ENCODE data around the gene PUM2.
A peak's percentile ranks its signal among the peaks of the same experiment; 100 is the strongest.
"Not testable (repeated sequence)": the region's sequence is repeated elsewhere in the genome, so short reads cannot be mapped to it uniquely, and the experiment has no call there.

The PUM2 gene

DNA sequence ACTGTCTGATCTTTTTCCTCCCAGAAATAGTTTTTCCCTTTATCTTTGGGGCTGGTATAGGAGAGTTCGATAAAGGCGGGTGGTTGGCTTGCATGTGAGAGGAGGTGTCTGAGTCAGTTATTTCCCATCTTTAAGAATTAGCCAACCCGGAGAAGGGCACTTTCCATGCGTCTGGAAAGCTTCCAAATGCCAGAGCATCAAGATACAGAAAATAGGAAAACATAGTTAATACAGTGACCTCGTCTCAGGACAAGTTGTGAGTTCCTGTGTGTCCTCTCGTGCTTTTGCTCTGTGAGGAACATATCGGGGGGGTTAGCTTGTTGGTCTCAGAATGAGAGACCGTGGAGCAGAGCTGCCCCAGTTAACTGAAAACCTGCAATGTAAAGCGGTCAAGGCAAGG lies 18.7 kb upstream of the PUM2 start:
- no peak for DNase-seq (ENCODE audit: extremely low read depth in 1 of 2, low read depth in 1 of 2)

DNA sequence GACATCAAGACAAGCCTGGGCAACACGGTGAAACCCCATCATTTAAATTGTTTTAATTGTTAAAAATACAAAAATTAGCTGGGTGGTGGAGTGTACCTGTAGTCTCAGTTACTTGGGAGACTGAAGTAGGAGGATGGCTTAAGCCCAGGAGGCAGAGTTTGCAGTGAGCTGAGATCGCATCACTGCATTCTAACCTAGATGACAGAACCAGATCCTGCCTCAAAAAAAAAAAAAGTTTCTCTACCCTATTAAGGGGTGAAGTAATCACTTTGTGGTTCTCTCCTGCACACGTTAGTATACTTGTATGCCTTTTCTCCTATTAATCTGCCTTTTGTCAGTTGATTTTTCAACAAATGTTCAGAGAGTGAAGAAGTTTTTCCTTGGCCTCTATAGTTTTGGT lies 18.1 kb upstream of the PUM2 start:
- no peak for DNase-seq (ENCODE audit: extremely low read depth in 1 of 2, low read depth in 1 of 2)

DNA sequence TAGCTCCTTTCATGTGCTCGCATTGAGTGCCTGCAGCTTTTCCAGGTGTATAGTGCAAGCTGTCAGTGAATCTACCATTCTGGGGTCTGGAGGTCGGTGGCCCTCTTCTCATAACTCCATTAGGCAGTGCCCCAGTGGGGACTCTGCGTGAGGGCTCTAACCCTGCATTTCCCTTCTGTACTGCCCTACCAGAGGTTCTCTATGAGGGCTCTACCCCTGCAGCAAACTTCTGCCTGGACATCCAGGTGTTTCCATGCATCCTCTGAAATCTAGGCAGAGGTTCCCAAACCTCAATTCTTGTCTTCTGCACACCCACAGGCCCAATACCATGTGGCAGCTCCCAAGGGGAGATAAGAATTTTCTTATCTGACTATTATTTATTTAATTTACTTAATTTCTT lies 17.3 kb upstream of the PUM2 start:
- not testable (repeated sequence) for DNase-seq (ENCODE audit: extremely low read depth in 1 of 2, low read depth in 1 of 2)

DNA sequence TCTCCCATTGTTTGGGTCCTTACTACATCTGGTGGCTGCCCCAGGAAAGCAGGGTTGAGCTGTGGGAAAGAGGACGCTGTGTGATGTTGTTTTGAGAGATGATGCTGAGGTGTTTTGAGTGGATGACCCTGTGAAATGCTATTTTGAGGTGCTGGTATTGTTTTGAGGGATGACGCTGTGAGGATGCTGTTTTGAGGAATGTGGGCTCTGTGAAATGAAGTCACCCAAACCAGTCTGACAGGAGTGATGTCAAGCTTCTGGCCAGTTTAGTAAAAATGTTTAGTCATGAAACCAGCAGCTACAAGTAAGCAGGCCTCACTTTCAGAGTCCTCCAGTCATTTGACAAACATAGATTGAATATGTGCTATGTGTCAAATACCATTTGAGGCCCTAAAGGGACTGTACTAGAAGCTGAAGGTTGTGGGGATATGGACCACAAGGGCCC lies 16.1 kb upstream of the PUM2 start:
- DNase-seq (ENCODE audit: extremely low read depth in 1 of 2, low read depth in 1 of 2): no peak

DNA sequence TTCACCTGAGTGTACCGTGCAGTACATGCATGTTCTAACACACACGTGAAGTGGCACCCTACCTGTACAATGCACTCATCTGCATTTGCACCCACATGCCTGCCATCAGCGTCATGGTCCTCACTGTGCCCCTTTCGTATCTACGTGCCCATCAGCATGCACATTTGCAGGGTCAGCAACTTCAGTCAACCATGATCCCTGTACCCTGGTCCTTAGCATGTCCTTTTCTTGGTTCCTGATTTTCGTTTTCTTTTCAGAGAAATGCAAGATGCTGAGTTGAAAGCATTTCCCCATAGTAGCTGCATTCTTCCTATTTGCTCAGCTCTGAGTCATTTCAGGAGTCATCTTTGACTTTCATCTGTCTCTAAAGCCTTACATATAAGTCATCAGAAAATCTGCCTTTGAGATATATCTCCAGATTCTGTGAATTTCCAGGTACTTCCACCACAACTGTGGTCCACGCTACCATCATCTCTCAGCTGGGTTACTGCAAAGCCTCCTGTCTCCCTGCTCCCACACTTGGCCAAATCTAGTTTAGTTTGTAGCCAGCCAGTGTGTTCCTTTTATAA lies 14.7 kb upstream of the PUM2 start:
- no peak for DNase-seq (ENCODE audit: extremely low read depth in 1 of 2, low read depth in 1 of 2)

DNA sequence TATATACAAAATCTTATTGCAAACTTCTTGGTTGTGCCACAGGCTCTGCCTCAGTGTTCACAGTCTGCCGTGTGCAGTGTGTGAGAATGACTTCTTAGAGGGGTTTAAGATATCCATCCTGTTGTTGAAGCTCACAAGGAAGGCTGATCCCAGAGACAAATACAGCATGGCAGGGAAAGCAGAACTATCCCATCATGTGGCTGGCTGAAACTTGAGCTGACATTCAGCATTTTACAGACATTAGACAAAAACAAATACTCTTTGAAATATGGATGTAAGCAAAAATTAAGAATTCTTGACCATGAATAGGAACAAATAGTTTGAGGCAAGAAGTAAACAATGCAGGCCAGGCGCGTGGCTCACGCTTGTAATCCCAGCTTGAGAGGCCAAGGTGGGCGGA lies 12.9 kb upstream of the PUM2 start:
- DNase-seq (ENCODE audit: extremely low read depth in 1 of 2, low read depth in 1 of 2): no peak

DNA sequence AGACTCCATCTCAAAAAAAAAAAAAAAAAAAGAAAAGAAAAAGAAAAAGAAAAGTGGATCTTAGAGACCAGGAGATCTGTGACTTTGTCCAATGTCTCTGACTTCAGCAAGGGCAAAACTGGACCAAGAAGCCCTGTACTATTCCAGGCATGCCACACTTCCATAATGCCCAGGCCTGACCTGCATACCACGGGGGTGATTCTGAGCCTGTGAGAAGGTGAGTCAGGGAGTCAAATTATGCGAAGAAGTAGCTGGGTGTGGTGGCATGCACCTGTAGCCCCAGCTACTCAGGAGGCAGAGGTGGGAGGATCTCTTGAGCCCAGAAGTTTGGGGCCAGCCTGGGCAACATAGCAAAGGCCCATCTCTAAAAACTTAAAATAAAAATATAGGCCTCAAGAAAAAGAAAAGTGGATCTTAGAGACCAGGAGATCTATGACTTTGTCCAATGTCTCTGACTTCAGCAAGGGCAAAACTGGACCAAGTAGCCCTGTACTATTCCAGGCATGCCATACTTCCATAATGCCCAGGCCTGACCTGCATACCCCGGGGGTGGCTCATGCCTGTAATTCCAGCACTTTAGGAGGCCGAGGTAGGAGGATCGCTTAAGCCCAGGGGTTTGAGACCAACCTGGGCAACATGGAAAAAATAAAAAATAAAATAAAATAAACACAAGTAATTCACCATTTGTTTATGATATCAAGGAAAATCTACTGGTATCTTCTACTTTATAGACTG lies 12.2 kb upstream of the PUM2 start:
- no peak for DNase-seq (ENCODE audit: extremely low read depth in 1 of 2, low read depth in 1 of 2)

DNA sequence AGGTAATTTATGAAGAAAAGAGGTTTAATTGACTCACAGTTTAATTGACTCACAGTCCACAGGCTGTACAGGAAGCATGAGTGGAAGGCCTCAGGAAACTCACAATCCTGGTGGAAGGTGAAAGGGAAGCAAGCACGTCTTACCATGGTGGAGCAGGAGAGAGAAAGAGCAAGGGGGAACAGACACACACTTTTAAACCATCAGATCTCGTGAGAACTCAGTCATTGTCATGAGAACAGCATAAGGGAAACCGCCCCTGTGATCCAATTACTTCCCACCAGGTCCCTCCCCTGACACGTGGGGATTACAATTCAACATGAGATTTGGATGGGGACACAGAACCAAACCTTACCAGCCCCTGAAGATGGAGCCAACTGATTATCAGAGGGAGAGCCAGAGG lies 11.2 kb upstream of the PUM2 start:
- no peak for DNase-seq (ENCODE audit: extremely low read depth in 1 of 2, low read depth in 1 of 2)

DNA sequence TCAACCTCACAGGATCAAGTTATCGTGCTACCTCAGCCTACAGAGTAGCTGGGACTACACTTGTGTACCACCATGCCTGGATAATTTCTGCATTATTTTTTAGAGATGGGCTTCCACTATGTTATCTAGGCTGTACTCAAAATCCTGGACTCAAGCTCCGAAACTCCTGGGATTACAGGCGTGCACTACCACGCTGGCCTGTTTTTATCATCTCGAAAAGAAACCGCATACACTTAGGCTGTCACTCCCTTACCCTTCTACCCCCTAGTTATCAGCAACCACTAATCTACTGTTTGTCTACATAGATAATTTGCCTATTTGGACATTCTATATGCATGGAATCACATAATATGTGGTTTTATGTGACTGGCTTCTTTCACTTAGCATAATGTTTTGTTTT lies 8.5 kb upstream of the PUM2 start:
- no peak for DNase-seq (ENCODE audit: extremely low read depth in 1 of 2, low read depth in 1 of 2)

DNA sequence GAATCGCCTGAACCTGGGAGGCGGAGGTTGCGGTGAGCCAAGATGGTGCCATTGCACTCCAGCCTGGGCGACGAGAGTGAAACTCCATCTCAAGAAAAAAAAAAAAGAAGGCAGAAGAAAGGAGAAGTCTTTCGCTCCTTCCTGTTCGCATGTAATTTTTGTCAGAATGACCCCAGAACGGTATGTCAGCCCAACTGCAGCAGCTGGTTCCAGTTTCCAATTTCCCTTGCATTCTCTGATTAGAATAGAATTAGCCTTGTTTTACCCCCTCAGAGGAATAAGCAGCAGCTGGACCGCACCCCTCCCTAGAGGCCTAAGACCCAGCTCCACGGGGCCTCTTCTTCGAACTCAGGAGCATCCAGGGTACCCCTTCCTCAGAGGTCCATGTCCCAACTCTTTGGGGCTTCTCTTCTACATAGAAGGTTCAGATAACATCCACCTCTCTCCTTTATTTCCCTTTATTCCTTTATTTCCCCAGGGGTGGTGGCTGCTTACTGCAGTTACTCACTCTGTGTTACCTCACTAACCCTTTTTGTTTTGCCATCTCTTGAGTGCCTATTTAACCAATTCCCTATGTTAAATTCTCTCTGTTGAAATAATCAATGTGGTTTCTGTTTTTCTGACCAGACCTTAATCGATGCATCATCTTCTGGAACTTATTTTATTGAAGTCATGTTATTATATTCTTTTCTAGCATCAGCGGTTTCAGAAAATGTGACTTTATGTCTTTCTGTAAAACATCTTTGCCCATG lies 7.2 kb upstream of the PUM2 start:
- no peak for DNase-seq (ENCODE audit: extremely low read depth in 1 of 2, low read depth in 1 of 2)

DNA sequence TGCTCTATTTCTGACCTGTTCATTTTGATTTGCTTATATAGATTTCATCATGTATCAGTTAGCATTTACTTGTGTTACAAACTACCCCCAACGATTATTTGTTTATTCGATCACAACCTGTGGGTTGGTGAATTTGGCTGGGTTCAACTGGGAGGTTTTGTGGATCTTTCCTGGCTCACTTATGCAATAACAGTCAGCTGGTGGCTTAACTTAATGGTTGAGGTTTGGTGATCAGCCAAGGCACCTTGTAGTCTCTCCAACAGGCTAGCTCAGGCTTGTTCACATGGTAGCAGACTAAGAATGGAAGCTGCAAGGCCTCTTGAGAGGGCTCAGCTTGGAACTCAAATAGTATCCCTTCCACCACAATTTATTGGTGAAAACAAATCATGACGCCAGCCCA lies 5.4 kb upstream of the PUM2 start:
- no peak for DNase-seq (ENCODE audit: extremely low read depth in 1 of 2, low read depth in 1 of 2)

DNA sequence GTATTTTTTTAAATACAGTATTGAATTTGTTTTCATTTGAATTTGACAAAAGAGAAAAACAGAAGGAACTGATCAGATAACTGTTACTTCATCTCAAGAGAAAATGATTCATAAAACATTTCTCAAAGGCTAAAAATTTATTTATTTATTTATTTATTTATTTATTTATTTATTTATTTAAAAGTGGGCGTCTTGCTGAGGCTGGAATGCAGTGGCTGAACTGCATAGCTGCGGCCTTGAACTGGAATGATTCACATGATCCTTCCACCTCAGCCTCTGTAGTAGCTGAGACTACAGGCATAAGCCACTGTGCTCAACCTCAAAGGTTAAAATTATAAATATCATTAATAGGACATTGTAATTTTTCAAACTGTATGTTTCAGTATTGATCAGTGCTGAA lies 4.5 kb upstream of the PUM2 start:
- no peak for DNase-seq (ENCODE audit: extremely low read depth in 1 of 2, low read depth in 1 of 2)

DNA sequence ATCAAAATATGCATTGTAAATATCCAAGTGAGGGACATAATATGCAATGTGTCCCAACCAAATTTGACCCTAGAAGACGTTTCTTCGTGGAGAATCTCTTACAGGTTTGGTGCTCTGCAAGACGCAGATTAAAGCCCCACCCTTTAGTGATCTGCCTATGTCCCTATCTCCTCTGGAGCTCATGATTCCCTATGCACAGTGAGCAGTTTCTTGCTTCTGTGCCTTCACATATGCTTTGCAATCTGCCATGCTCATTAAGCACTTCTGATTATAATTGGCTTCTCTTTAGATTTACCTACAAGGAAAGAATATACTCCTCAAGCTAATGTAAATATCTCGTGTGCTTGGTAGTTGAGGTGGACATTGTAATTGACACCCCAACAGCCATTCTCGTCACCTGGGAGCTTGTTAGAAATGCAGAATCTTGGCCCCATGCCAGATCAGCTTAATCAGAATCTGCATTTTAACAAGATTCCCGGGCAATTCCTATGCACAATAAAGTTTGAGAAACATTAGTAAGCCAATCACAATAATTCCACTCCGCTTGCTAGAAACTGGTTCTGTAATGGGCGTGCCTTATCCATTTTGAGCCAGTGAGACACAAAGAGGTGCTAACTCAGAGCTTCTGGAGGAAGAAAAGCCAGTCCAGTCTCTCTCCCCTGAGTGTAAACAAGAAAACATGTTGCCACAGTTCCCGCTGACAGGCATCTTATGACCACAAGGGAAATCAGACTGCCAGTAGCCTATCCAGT lies 2.8 kb upstream of the PUM2 start:
- no peak for DNase-seq (ENCODE audit: extremely low read depth in 1 of 2, low read depth in 1 of 2)

DNA sequence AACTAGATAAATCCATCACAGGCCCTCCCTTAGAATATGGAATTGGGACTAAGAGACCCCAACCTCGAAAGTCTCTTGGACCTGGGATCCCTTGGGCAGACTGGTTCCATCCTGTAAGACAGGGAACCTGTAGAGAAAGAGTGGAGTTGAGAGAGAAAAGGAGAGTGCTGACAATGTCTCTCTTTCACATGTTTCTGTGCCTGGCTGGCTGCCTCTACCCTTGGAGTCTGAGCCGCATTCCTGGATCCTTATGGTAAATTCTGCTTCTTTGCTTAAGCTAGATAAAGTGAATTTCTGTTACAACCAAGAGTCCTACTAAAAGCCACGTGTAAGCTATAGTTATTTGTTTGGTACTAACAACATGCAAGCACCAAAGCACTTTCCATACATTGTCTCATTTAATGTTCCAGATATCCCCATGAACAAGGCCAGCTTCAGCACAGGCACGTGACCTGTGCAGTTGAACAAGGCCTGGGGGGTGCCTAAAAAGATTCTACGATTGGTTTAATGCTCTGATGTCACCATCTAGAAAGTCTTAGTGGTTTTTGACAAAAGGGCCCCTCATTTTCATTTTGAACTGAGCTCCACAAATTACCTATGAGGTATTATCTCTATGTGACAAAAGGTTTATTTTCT lies 2.1 kb upstream of the PUM2 start:
- no peak for DNase-seq (ENCODE audit: extremely low read depth in 1 of 2, low read depth in 1 of 2)

DNA sequence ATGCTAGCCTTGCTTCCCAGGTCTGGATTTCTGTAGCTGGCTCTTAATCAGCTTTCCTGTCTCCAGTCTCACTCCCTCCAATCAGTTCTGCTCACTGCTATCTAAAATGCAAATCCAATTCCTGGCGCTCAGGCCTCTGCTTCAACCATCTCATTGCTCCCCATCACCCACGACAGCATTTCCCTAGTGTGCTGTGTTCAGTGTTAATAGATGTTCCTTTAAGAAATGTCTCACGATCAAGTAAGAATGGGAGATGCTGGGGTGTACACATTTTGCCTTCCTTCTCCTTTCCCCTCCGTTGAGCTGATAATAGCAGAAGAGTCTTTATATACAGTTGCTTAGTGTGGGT lies 1.6 kb upstream of the PUM2 start:
- DNase-seq (ENCODE audit: extremely low read depth in 1 of 2, low read depth in 1 of 2): no peak

DNA sequence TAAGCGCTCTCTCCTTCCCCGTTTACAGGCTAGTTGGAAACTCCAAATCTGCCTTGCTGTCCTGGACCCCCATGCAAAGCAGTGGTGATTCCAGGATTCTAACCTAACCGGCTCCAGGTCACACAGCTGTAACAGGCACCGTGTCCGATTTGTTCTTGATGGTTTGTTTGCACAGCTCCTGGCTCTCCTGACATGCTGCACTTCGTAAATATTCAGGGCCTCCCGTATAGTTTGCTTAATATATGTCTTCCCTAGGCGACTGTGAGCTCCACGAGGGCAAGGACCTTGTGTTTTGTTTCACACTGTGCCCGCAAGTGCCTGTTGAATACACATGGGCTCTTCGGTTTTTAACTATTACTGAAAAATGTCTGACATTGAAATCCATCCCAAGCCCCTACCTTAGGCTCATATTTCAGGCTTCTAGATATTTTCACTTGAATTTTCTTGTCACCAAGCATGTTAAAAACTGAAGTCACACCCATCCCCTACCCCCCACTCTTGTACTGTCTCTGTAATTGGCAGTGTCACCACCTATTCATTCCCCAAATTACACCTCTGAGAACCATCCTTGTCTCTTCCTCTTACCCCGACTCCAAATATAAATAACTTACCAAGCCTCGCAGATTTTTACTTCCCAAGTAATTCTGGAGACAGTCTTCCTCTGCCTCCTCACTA lies 1.0 kb upstream of the PUM2 start:
- DNase-seq (ENCODE audit: extremely low read depth in 1 of 2, low read depth in 1 of 2): no peak

DNA sequence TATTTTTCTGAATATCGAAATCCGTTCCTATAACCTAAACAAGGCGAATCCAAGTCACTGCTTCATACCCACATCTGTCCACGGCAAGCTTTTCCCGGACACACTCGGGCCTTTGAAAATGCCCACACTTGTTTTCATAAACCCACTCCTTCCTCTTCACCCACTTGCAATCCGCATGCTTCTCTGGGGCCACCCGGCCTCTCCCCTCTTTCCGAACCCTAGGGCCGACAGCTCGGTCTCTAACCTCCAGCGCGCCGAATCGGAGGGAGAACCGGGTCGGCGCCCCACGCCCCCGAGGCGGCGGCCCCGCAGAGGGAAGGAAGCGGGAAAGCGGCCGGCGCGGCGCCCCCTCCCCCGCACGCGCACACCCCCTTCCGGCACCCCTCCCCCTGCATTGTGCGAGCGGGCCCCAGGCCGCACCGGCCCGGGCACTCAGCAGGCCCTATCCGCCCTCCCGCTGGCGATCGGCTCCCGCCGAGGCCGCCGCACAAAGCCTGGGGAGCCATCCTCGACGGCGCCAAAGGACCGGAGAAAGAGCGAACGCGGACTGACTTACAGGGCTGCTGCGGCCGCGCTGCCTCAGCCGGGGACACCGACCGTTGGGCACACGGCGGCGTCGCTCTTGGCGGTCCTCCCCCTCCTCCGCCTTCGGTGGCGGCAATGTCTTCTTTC lies 467 bp downstream of the PUM2 start:
- peak in 1 of 2 donors; percentile 34 for DNase-seq (ENCODE audit: extremely low read depth in 1 of 2, low read depth in 1 of 2)

DNA sequence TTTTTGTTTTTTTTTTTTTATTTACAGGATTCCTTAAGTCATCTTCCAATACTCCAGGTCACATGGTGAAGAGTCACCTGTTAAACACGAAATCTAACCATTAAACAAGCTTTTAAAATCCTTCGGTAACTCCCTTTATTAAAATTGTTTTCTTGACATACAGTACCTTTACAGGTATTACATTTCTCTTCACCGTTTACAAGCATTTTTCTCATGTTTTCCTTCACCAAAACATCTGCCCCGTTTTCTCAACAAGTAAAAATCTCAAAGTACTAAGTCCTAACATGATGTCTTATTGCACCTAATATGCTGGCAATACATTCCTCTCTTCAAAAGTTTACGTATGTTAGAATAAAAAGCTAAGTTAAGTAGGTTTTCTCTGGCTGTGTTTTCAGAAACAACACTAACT lies 1.1 kb downstream of the PUM2 start:
- no peak for DNase-seq (ENCODE audit: extremely low read depth in 1 of 2, low read depth in 1 of 2)

DNA sequence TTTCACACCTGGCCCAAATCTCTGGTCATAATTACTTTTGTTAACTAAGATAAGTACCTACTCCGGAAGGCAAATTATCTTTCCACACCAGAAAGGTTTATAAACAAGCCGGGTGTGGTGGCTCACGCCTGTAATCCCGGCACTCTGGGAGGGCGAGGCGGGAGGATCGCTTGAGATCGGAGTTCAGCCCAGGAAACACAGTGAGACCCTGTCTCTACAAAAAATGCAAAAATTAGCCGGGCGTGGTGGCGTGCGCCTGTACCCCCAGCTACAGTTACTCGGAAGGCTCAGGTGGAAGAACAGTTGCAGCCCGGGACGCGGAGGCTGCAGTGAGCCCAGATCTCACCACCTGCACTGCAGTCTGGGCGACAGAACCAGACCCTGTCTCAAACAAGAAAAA lies 2.1 kb downstream of the PUM2 start:
- DNase-seq (ENCODE audit: extremely low read depth in 1 of 2, low read depth in 1 of 2): no peak

Data from activated CD8-positive, alpha-beta memory T cell treated with anti-CD3 and anti-CD28 coated beads for 1 hour (primary cell).